Embryonic facial prominence (tissue), 1 donor: ENCODE results near the gene AVP.

Experiments used
- DNase-seq: peaks from one replicate; pipeline ENCODE4 v3.0.0-alpha.2; 2016; ENCODE audit errors: extremely low spot score

AVP gene

GRCh38 chr20:3047486-3048419 lies 36.8 kb downstream of the AVP start:
- DNase-seq: no peak

GRCh38 chr20:3046677-3047462 lies 37.7 kb downstream of the AVP start:
- DNase-seq: no peak

GRCh38 chr20:3045816-3046676 lies 38.5 kb downstream of the AVP start, which contains the start of gene MRPS26:
MRPS26 (plus strand) TSS chr20:3046052; CDS start chr20:3046069, 17 bp downstream.
- peak; percentile 30 for DNase-seq

- no peak for DNase-seq
Observed at GRCh38 chr20:3045042-3045815, 39.3 kb downstream of the AVP start.

GRCh38 chr20:3044336-3044965 lies 40.1 kb downstream of the AVP start:
- DNase-seq: no peak

- no peak for DNase-seq
Observed at GRCh38 chr20:3043322-3043721, 41.2 kb downstream of the AVP start, which contains the start of gene GNRH2. GNRH2 (plus strand) TSS chr20:3043622; CDS start chr20:3044415, 793 bp downstream.

GRCh38 chr20:3042625-3043024 lies 41.9 kb downstream of the AVP start:
- DNase-seq: no peak

GRCh38 chr20:3041854-3042409 lies 42.6 kb downstream of the AVP start:
- DNase-seq: peak; percentile 18

GRCh38 chr20:3040086-3040485 lies 44.4 kb downstream of the AVP start:
- DNase-seq: no peak

- DNase-seq: no peak
Observed at GRCh38 chr20:3039426-3039825, 45.1 kb downstream of the AVP start.

- DNase-seq: no peak
Observed at GRCh38 chr20:3038454-3038853, 46.1 kb downstream of the AVP start.

- no peak for DNase-seq
Observed at GRCh38 chr20:3037654-3038053, 46.9 kb downstream of the AVP start.

- no peak for DNase-seq
Observed at GRCh38 chr20:3032624-3033023, 51.9 kb downstream of the AVP start.
